Measurements from ENCODE around the gene P4HA1. TPM values are rescaled to one million over a fixed set of nuclear protein-coding genes. Genes with fewer than 3 reads are reported as not detected.

The P4HA1 gene
- total RNA-seq, 1 experiment from 2014 or later = 65.9 TPM

DNA sequence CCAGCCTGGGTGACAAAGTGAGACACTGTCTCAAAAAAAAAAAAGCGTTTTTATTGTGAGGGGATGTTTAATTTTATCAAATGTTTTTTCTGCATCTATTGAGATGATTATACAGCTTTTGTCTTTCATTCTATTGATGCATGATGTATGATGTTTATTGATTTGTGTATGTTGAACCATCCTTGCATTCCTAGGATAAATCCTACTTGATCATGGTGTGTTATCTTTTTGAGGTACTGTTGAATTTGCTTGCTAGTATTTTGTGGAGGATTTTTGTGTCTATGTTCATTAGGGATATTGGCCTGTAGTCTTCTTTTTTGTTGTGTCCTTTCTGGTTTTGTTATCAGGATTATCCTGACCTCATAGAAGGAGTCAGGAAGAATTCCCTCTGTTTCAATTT is 119.8 kb downstream of the P4HA1 start:
- no peak for DNase-seq
- peaks cover 2% of the 10 kb centered on the region; the same call in 1 of the 2 replicates for H3K27me3 ChIP-seq
- no peaks in the 10 kb centered on the region for H3K36me3 ChIP-seq
- H3K4me3 ChIP-seq = no peak overlapping the region
- H3K9me3 ChIP-seq = peaks cover 26% of the 10 kb centered on the region

Other genes with a start within 250 kb of the P4HA1 start
- gene OIT3, start 203.1 kb downstream of the P4HA1 start, total RNA-seq (2014; rRNA removed; shearing (Covaris generic); ENCODE audit: low replicate concordance) = not detected in 2 replicates
- not detected in 2 replicates for gene PLA2G12B, start 142.1 kb downstream of the P4HA1 start, total RNA-seq (2014; rRNA removed; shearing (Covaris generic); ENCODE audit: low replicate concordance)
- gene NUDT13, start 13.6 kb upstream of the P4HA1 start, total RNA-seq (2014; rRNA removed; shearing (Covaris generic); ENCODE audit: low replicate concordance) = not detected in 2 replicates
- gene ECD, start 71.1 kb upstream of the P4HA1 start, total RNA-seq (2014; rRNA removed; shearing (Covaris generic); ENCODE audit: low replicate concordance) = 38.3 and 39.6 TPM in 2 replicates
- 5.6 and 7.4 TPM in 2 replicates for gene FAM149B1, start 71.3 kb upstream of the P4HA1 start, total RNA-seq (2014; rRNA removed; shearing (Covaris generic); ENCODE audit: low replicate concordance)
- gene DNAJC9, start 150.4 kb upstream of the P4HA1 start, total RNA-seq (2014; rRNA removed; shearing (Covaris generic); ENCODE audit: low replicate concordance) = 31.1 and 39.5 TPM in 2 replicates
- gene MRPS16, start 155.8 kb upstream of the P4HA1 start, total RNA-seq (2014; rRNA removed; shearing (Covaris generic); ENCODE audit: low replicate concordance) = 61.4 TPM in 2 replicates